Liver (tissue), 9 donors: ENCODE data around the gene ZNF718. TPM values are rescaled to one million over a fixed set of nuclear protein-coding genes. Genes with fewer than 3 reads are reported as not detected.
A peak's percentile ranks its signal among the peaks of the same experiment; 100 is the strongest.
"Not testable (repeated sequence)": the region's sequence is repeated elsewhere in the genome, so short reads cannot be mapped to it uniquely, and the experiment has no call there.

ENCODE experiments used
- DNase-seq: peaks from one replicate; pipeline ENCODE4 v3.0.0-alpha.2; 2017; ENCODE audit warnings: low spot score
- H3K27ac ChIP-seq, 2 donors: one replicate each; pipeline ENCODE4 v1.7.0; 2013; ENCODE audit warnings: inconsistent platforms in 2 of 2, low read length in 2 of 2, control low read depth in 1 of 2, low read depth in 1 of 2, mild to moderate bottlenecking in 1 of 2
- H3K27me3 ChIP-seq, 4 donors: one replicate each; pipeline versions ENCODE4 v1.6.1 to v1.7.0; 2013; ENCODE audit warnings: low read length in 3 of 4, inconsistent platforms in 1 of 4, mild to moderate bottlenecking in 1 of 4, moderate library complexity in 1 of 4; ENCODE audit not compliant: control insufficient read depth in 4 of 4, insufficient read depth in 4 of 4
- H3K36me3 ChIP-seq, 4 donors: one replicate each; pipeline versions ENCODE4 v1.6.1 to v1.7.0; 2013; ENCODE audit warnings: low read length in 3 of 4, mild to moderate bottlenecking in 3 of 4, low read depth in 1 of 4, moderate library complexity in 1 of 4; ENCODE audit not compliant: control insufficient read depth in 4 of 4, insufficient read depth in 3 of 4
- H3K4me1 ChIP-seq, 4 donors: one replicate each; pipeline versions ENCODE4 v1.6.1 to v1.7.0; 2013; ENCODE audit warnings: low read length in 3 of 4, mild to moderate bottlenecking in 3 of 4, moderate library complexity in 1 of 4; ENCODE audit not compliant: control insufficient read depth in 4 of 4, insufficient read depth in 4 of 4
- H3K4me3 ChIP-seq, 3 donors: one replicate each; pipeline versions ENCODE4 v1.6.1 to v1.7.0; 2013; ENCODE audit warnings: low read length in 3 of 3, control low read depth in 1 of 3, low read depth in 1 of 3, mild to moderate bottlenecking in 1 of 3
- H3K9ac ChIP-seq, 2 donors: one replicate each; pipeline ENCODE4 v1.7.0; 2013; ENCODE audit warnings: low read length in 2 of 2, mild to moderate bottlenecking in 2 of 2, moderate library complexity in 2 of 2, control low read depth in 1 of 2, low read depth in 1 of 2
- H3K9me3 ChIP-seq, 4 donors: one replicate each; pipeline versions ENCODE4 v1.6.1 to v1.7.0; 2013; ENCODE audit warnings: low read length in 3 of 4; ENCODE audit not compliant: control insufficient read depth in 4 of 4
- EGR1 ChIP-seq, 2 donors: IDR thresholded peaks; 2 replicates each; pipeline ENCODE4 v1.6.1; 2016 to 2018; ENCODE audit warnings: antibody characterized with exemption in 2 of 2, low read depth in 2 of 2
- FOXA1 ChIP-seq: IDR thresholded peaks from 2 replicates; pipeline ENCODE4 v1.6.1; 2016; ENCODE audit warnings: antibody characterized with exemption
- FOXA2 ChIP-seq: IDR thresholded peaks from 2 replicates; pipeline ENCODE4 v1.6.1; 2016; ENCODE audit warnings: antibody characterized with exemption
- GABPA ChIP-seq, 2 donors: IDR thresholded peaks in 1 of 2; conservative IDR thresholded peaks in 1 of 2; 2 replicates each; pipeline ENCODE4 v1.6.1; 2016; ENCODE audit warnings: antibody characterized with exemption in 2 of 2, mild to moderate bottlenecking in 1 of 2, moderate library complexity in 1 of 2
- HNF4A ChIP-seq, 2 donors: conservative IDR thresholded peaks; 2 replicates each; pipeline ENCODE4 v1.6.1; 2016; ENCODE audit warnings: antibody characterized with exemption in 2 of 2, mild to moderate bottlenecking in 2 of 2
- HNF4G ChIP-seq: IDR thresholded peaks from 2 replicates; pipeline ENCODE4 v1.6.1; 2016; ENCODE audit warnings: antibody characterized with exemption
- JUND ChIP-seq, 2 donors: IDR thresholded peaks; 2 replicates each; pipeline ENCODE4 v1.6.1; 2016; ENCODE audit warnings: antibody characterized with exemption in 2 of 2
- MAX ChIP-seq: IDR thresholded peaks from 2 replicates; pipeline ENCODE4 v1.6.1; 2016; ENCODE audit warnings: antibody characterized with exemption
- NR2F2 ChIP-seq: IDR thresholded peaks from 2 replicates; pipeline ENCODE4 v1.6.1; 2016; ENCODE audit warnings: antibody characterized with exemption
- RAD21 ChIP-seq, 2 donors: IDR thresholded peaks; 2 replicates each; pipeline ENCODE4 v1.6.1; 2016; ENCODE audit warnings: antibody characterized with exemption in 2 of 2, mild to moderate bottlenecking in 2 of 2
- RXRA ChIP-seq, 2 donors: IDR thresholded peaks; 2 replicates each; pipeline ENCODE4 v1.6.1; 2017 to 2018; ENCODE audit warnings: antibody characterized with exemption in 2 of 2, mild to moderate bottlenecking in 1 of 2
- SP1 ChIP-seq: IDR thresholded peaks from 2 replicates; pipeline ENCODE4 v1.6.1; 2018; ENCODE audit warnings: antibody characterized with exemption, mild to moderate bottlenecking
- TAF1 ChIP-seq: conservative IDR thresholded peaks from 2 replicates; pipeline ENCODE4 v1.6.1; 2016; ENCODE audit warnings: antibody characterized with exemption, mild to moderate bottlenecking
- YY1 ChIP-seq: IDR thresholded peaks from 2 replicates; pipeline ENCODE4 v1.6.1; 2016; ENCODE audit warnings: antibody characterized with exemption, mild to moderate bottlenecking
- ZBTB33 ChIP-seq: IDR thresholded peaks from 2 replicates; pipeline ENCODE4 v1.6.1; 2016; ENCODE audit warnings: antibody characterized with exemption
- WGBS: extraction: QIAGEN DNeasy Blood & Tissue Kit; methylation state at CpG from one replicate; pipeline ENCODE4 v1.1.7; 2013; 5-methylcytosine and 5-hydroxymethylcytosine counted together
- polyA plus RNA-seq, 2 donors: library from polyadenylated mRNA; stranded (reverse) in 1 of 2; unstranded in 1 of 2; fragments of 200-250 nt in 1 of 2; fragments of >200 nt in 1 of 2; fragmentation: Nextera tagmentation in 1 of 2; extraction: Ambion mirVana in 1 of 2; gene quantifications; one replicate each; pipeline versions ENCODE4 v1.2.1 to v1.2.3, GENCODE V29; 2013 to 2015
- total RNA-seq, 2 donors: library from RNA; depleted of rRNA; stranded (reverse); fragments of >200 nt; gene quantifications; one replicate each; pipeline ENCODE4 v1.2.3, GENCODE V29; 2014
- TF ChIP-seq, protein P1 (sequence below): IDR thresholded peaks from 2 replicates; pipeline ENCODE4 v1.6.1; 2016; ENCODE audit warnings: antibody characterized with exemption
- TF ChIP-seq, protein P2 (sequence below): fragments of 150-350 bp; IDR thresholded peaks from 2 replicates; pipeline ENCODE4 v1.5.1; 2017; ENCODE audit warnings: improper control_type of control experiment, low read depth, low read length; ENCODE audit not compliant: missing input control
- donor health status: healthy.
- donor health status: healthy.
- donor health status: healthy.
- donor health status: healthy.
- donor health status: healthy.

ZNF718 gene
- total and polyA plus RNA-seq, 4 donors = 0.50 to 6.5 (median 2.4) TPM

DNA sequence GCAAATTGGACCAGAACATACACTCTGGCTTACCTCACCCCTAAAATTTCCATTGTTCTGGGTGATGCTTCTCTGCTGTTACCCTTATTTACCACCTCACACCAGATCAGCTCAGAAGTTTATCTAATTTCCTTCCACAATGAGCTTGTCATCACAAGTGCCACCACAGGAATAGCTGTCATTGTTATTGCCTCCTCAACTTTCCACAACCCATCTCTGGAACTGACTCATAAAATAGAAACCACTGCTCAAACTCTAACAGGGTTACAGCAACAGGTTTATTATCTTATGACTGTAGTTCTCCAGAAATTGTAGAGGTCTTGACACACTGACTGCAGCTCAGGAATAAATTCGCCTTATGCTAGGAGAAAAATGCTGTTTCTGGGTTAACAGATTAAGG lies 52.7 kb downstream of the ZNF718 start:
- no peak for DNase-seq
- peaks cover 0 to 7% (median 2%) of the 10 kb centered on the region in 4 donors for H3K36me3 ChIP-seq
- peaks cover 36 to 81% (median 59%) of the 10 kb centered on the region in 4 donors for H3K9me3 ChIP-seq
- H3K27ac ChIP-seq = no peak overlapping the region
- H3K4me1 ChIP-seq = no peaks in the 10 kb centered on the region
- no peak overlapping the region for H3K9ac ChIP-seq
- H3K4me3 ChIP-seq = peak overlapping the region in 2 of 3 donors; percentile 62 to 70
- 100% methylated on average over 1 of the region's 1 CpG for WGBS
- TF ChIP-seq MAX = no peak
- no peak for TF ChIP-seq RAD21 (IDR thresholded peaks at IDR 0.05)
- no peak for TF ChIP-seq JUND (IDR thresholded peaks at IDR 0.05)
- no peaks in the 10 kb centered on the region for H3K27me3 ChIP-seq

DNA sequence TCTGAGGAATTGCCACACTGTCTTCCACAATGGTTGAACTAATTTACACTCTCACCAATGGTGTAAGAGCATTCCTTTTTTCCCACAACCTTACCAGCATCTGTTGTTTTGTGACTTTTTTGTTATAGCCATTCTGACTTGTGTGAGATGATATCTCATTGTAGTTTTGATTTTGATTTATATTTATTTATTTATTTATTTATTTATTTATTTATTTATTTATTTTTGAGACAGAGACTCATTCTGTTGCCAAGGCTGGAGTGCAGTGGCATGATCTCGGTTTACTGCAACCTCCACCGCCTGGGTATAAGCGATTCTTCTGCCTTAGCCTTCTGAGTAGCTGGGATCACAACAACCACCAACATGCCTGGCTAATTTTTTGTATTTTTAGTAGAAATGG lies 57.9 kb downstream of the ZNF718 start:
- not testable (repeated sequence) for H3K36me3 ChIP-seq, H3K27me3 ChIP-seq, H3K9ac ChIP-seq, H3K4me1 ChIP-seq, DNase-seq, H3K27ac ChIP-seq
- WGBS = 98% methylated on average over 3 of the region's 3 CpGs
- H3K4me3 ChIP-seq = peak overlapping the region in 2 of 3 donors; percentile 33 to 54
- peaks cover 26 to 77% (median 47%) of the 10 kb centered on the region in 4 donors for H3K9me3 ChIP-seq

DNA sequence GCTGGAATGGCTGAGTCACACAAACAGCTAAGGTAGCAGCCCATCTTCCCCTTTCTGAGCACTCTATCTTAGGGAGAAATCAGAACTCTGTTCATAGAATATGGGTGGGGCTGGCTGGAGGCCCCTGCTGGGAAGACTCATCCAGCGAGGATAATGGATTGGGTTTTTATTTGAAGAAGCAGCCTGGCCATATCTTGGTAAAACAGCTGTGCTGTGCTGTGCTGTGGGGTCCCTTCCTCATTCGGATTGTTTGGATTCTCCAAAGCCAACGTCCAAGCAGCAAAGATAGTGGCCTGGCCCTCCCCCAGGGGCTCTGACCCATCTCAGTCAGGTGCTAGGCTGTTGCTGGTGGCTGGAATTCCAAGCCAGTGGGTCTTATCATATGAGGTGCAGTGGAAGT lies 63.8 kb downstream of the ZNF718 start:
- Histone ChIP-seq H3K27ac (no peak overlapping the region), H3K27me3 (no peaks in the 10 kb centered on the region), H3K4me1 (no peaks in the 10 kb centered on the region), H3K4me3 (peak overlapping the region in 2 of 3 donors; percentile 53 to 74), H3K9ac (no peak overlapping the region), H3K9me3 (peaks cover 24 to 53% (median 33%) of the 10 kb centered on the region in 4 donors), H3K36me3 (peaks cover 0 to 2% (median 0%) of the 10 kb centered on the region in 4 donors)
- WGBS = 86% methylated on average over 3 of the region's 3 CpGs
- TF ChIP-seq JUND (IDR thresholded peaks at IDR 0.05) (no peak), HNF4G (no peak), YY1 (no peak), SP1 (no peak), EGR1 (IDR thresholded peaks at IDR 0.05; ENCODE audit: low read depth in 2 of 2) (no peak), NR2F2 (no peak), TAF1 (no peak), HNF4A (conservative IDR thresholded peaks at IDR 0.05) (no peak), GABPA (IDR thresholded peaks at IDR 0.05 in 1 of 2, conservative IDR thresholded peaks at IDR 0.05 in 1 of 2) (no peak), ZBTB33 (no peak), RAD21 (IDR thresholded peaks at IDR 0.05) (no peak), RXRA (IDR thresholded peaks at IDR 0.05) (no peak), FOXA1 (no peak), MAX (no peak), FOXA2 (no peak)
- TF ChIP-seq, protein P1, sequence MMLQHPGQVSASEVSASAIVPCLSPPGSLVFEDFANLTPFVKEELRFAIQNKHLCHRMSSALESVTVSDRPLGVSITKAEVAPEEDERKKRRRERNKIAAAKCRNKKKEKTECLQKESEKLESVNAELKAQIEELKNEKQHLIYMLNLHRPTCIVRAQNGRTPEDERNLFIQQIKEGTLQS = no peak
- TF ChIP-seq, protein P2, sequence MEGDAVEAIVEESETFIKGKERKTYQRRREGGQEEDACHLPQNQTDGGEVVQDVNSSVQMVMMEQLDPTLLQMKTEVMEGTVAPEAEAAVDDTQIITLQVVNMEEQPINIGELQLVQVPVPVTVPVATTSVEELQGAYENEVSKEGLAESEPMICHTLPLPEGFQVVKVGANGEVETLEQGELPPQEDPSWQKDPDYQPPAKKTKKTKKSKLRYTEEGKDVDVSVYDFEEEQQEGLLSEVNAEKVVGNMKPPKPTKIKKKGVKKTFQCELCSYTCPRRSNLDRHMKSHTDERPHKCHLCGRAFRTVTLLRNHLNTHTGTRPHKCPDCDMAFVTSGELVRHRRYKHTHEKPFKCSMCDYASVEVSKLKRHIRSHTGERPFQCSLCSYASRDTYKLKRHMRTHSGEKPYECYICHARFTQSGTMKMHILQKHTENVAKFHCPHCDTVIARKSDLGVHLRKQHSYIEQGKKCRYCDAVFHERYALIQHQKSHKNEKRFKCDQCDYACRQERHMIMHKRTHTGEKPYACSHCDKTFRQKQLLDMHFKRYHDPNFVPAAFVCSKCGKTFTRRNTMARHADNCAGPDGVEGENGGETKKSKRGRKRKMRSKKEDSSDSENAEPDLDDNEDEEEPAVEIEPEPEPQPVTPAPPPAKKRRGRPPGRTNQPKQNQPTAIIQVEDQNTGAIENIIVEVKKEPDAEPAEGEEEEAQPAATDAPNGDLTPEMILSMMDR = no peak
- no peak for DNase-seq

GRCh38 chr4:195159-195558 lies 70.9 kb downstream of the ZNF718 start:
- H3K27me3 ChIP-seq, H3K4me3 ChIP-seq, H3K27ac ChIP-seq, H3K36me3 ChIP-seq, H3K9ac ChIP-seq, DNase-seq, H3K4me1 ChIP-seq: not testable (repeated sequence)
- peaks cover 11 to 18% (median 14%) of the 10 kb centered on the region in 4 donors for H3K9me3 ChIP-seq
- WGBS = 75% methylated on average over 3 of the region's 3 CpGs
